HCT116 (cell line): ENCODE data around the gene ASPG. TPM values are rescaled to one million over a fixed set of nuclear protein-coding genes. Genes with fewer than 3 reads are reported as not detected.

Experiments
- ATAC-seq: fragments of 200-7000 bp; cut with Tn5 transposase; 2 replicates; pipeline ENCODE4 v1.9.1; 2020; ENCODE audit warnings: mild to moderate bottlenecking, moderate library complexity
- BruUV-seq: library from RNA; stranded (reverse); fragments of 400-500 nt; replicated peaks from 2 replicates; lab custom pipeline; 2021; lab: Mats Ljungman, UMichigan
- CTCF ChIA-PET: fragments of 300-600 bp; sonication (Branson Sonifier 250); formaldehyde crosslinking; loops from one replicate; lab custom pipeline; 2021; ENCODE audit warnings: antibody characterized with exemption; lab: Charles Lee
- POLR2A ChIA-PET: fragments of 300-600, 350-600 bp; sonication (Branson Sonifier 250); formaldehyde crosslinking; loops from one replicate; lab custom pipeline; 2021; ENCODE audit warnings: antibody characterized with exemption; lab: Charles Lee
- RAD21 ChIA-PET, 2 experiments: fragments of 300-600 bp; sonication (Branson Sonifier 250); formaldehyde crosslinking; loops; one replicate each; lab custom pipeline; 2023; ENCODE audit warnings: low total read pairs in 2 of 2; ENCODE audit not compliant: uncharacterized antibody in 2 of 2, unreplicated experiment in 2 of 2, low non-redundant PET in 1 of 2; lab: Charles Lee
- DNase-seq: peaks from one replicate; pipeline ENCODE4 v3.0.0-alpha.2; 2010; ENCODE audit warnings: low read depth, low spot score
- H2AFZ ChIP-seq: fragments of 200-600 bp; shearing (Covaris generic), sonication (generic); 2 replicates; pipeline ENCODE4 v1.6.1; 2017; ENCODE audit warnings: low read depth, mixed run types, mixed read lengths, antibody characterized with exemption, low read length; ENCODE audit not compliant: poor library complexity, severe bottlenecking
- H3K27ac ChIP-seq: 2 replicates; pipeline ENCODE4 v1.5.1; 2012; ENCODE audit warnings: low read depth, low read length
- H3K27me3 ChIP-seq: fragments of 200-600 bp; sonication (generic); 2 replicates; pipeline ENCODE4 v1.6.1; 2016; ENCODE audit warnings: mixed run types, low read length, mixed read lengths; ENCODE audit not compliant: insufficient read depth
- H3K36me3 ChIP-seq, 2 experiments: fragments of 200-500 bp in 1 of 2; fragments of 200-600 bp in 1 of 2; sonication (Bioruptor generic) in 1 of 2; sonication (generic) in 1 of 2; 2 replicates each; pipeline versions ENCODE4 v1.5.1 to v1.6.1; 2014 to 2016; ENCODE audit warnings: low read length in 2 of 2, inconsistent platforms in 1 of 2, mixed read lengths in 1 of 2, mixed run types in 1 of 2; ENCODE audit not compliant: insufficient read depth in 2 of 2, control insufficient read depth in 1 of 2
- H3K4me1 ChIP-seq, 2 experiments: fragments of 200-600 bp in 1 of 2; sonication (generic) in 1 of 2; 2 replicates each; pipeline versions ENCODE4 v1.5.1 to v1.6.1; 2012 to 2017; ENCODE audit warnings: low read length in 2 of 2, inconsistent platforms in 1 of 2, mild to moderate bottlenecking in 1 of 2, mixed read lengths in 1 of 2, mixed run types in 1 of 2, moderate library complexity in 1 of 2; ENCODE audit not compliant: insufficient read depth in 2 of 2, control insufficient read depth in 1 of 2
- H3K4me2 ChIP-seq: fragments of 200-600 bp; sonication (generic); 2 replicates; pipeline ENCODE4 v1.6.1; 2017; ENCODE audit warnings: mixed run types, low read length, mixed read lengths
- H3K4me3 ChIP-seq, 2 experiments: fragments of 200-600 bp in 1 of 2; sonication (generic) in 1 of 2; replicated peaks in 1 of 2; 2 replicates each; pipeline ENCODE4 v1.5.1; 2011 to 2016; ENCODE audit warnings: low read length in 2 of 2, control low read depth in 1 of 2, low read depth in 1 of 2, mild to moderate bottlenecking in 1 of 2, mixed read lengths in 1 of 2, mixed run types in 1 of 2
- H3K79me2 ChIP-seq: fragments of 200-600 bp; sonication (generic); 2 replicates; pipeline ENCODE4 v1.6.1; 2017; ENCODE audit warnings: mild to moderate bottlenecking, mixed run types, low read length, moderate library complexity, mixed read lengths; ENCODE audit not compliant: insufficient read depth
- H3K9ac ChIP-seq: fragments of 200-600 bp; sonication (generic); 2 replicates; pipeline ENCODE4 v1.6.1; 2016; ENCODE audit warnings: low read length, mixed read lengths
- H3K9me2 ChIP-seq: fragments of 200-600 bp; sonication (generic), shearing (Covaris generic); 2 replicates; pipeline ENCODE4 v1.6.1; 2017; ENCODE audit warnings: mixed run types, mild to moderate bottlenecking, moderate library complexity; ENCODE audit not compliant: insufficient read depth
- H3K9me3 ChIP-seq, 2 experiments: fragments of 200-500 bp in 1 of 2; fragments of 200-600 bp in 1 of 2; sonication (Bioruptor generic) in 1 of 2; sonication (generic) in 1 of 2; 2 replicates each; pipeline ENCODE4 v1.6.1; 2014 to 2017; ENCODE audit warnings: low read length in 2 of 2, mixed read lengths in 2 of 2, inconsistent platforms in 1 of 2, low read depth in 1 of 2, mild to moderate bottlenecking in 1 of 2, mixed run types in 1 of 2, moderate library complexity in 1 of 2; ENCODE audit not compliant: control insufficient read depth in 1 of 2, insufficient read depth in 1 of 2
- H4K20me1 ChIP-seq: fragments of 200-600 bp; sonication (generic), shearing (Covaris generic); 2 replicates; pipeline ENCODE4 v1.6.1; 2017; ENCODE audit warnings: mixed run types, mild to moderate bottlenecking, moderate library complexity; ENCODE audit not compliant: insufficient read depth
- ATF3 ChIP-seq: IDR thresholded peaks from 2 replicates; pipeline ENCODE4 v1.6.1; 2012
- CBX3 ChIP-seq: IDR thresholded peaks from 2 replicates; pipeline ENCODE4 v1.6.1; 2012; ENCODE audit warnings: low read depth
- POLR2AphosphoS5 ChIP-seq: IDR thresholded peaks from 2 replicates; pipeline ENCODE4 v1.6.1; 2011; ENCODE audit warnings: mild to moderate bottlenecking, low read depth, low read length, moderate library complexity
- RAD21 ChIP-seq: IDR thresholded peaks from 2 replicates; pipeline ENCODE4 v1.6.1; 2012; ENCODE audit warnings: low read depth, mild to moderate bottlenecking
- SP1 ChIP-seq: IDR thresholded peaks from 2 replicates; pipeline ENCODE4 v1.6.1; 2012; ENCODE audit warnings: low read depth
- ZBTB33 ChIP-seq: IDR thresholded peaks from 2 replicates; pipeline ENCODE4 v1.6.1; 2011; ENCODE audit warnings: mild to moderate bottlenecking, low read length, moderate library complexity; ENCODE audit not compliant: insufficient replicate concordance; ENCODE audit errors: extremely low read depth
- intact Hi-C: fragments of 100-400 bp; cut with micrococcal nuclease; formaldehyde crosslinking; loops from 2 replicates; pipeline ENCODE4 v1.10.0; 2022
- total RNA-seq: library from RNA; stranded (reverse); gene quantifications from one replicate; pipeline ENCODE4 v1.2.1, GENCODE V29; 2021; ENCODE audit not compliant: unreplicated experiment

The ASPG gene
- total RNA-seq, 1 experiment from 2014 or later, result not detected

- CTCF ChIA-PET, result no interaction called here
- POLR2A ChIA-PET, result no interaction called here
- Histone ChIP-seq H3K36me3 (no peaks in the 10 kb centered on the region), H4K20me1 (no peaks in the 10 kb centered on the region), H3K27ac (no peak overlapping the region), H3K9me3 (peaks cover 19 to 33% of the 10 kb centered on the region in 2 experiments), H3K27me3 (no peaks in the 10 kb centered on the region), H3K4me3 (no peak overlapping the region), H3K4me2 (no peak overlapping the region), H3K9me2 (no peaks in the 10 kb centered on the region), H3K79me2 (no peaks in the 10 kb centered on the region), H3K9ac (no peak overlapping the region), H3K4me1 (peaks cover 0 to 6% of the 10 kb centered on the region in 2 experiments; a peak in 3 of 4 replicates), H2AFZ (no peak overlapping the region)
- intact Hi-C loops, result no loop called here
- ATAC-seq (no peak), DNase-seq (no peak)
- RAD21 ChIA-PET, result no interaction called here
- TF ChIP-seq POLR2AphosphoS5 (no peak), ZBTB33 (no peak), SP1 (no peak), RAD21 (no peak), CBX3 (peak; percentile 27; the same call in 1 of the 2 replicates)
- no TSS peak for BruUV-seq
These were observed 39.5 kb downstream of the ASPG start for GRCh38 chr14:104125011-104125410.

- BruUV-seq, result no TSS peak
- DNase-seq (no peak), ATAC-seq (no peak)
- no peaks in the 10 kb centered on the region for H3K27me3 ChIP-seq
- H3K9ac ChIP-seq, result no peak overlapping the region
- no peaks in the 10 kb centered on the region for H3K36me3 ChIP-seq
- H3K27ac ChIP-seq, result no peak overlapping the region
- ChIA-PET CTCF (no interaction called here), POLR2A (no interaction called here), RAD21 (no interaction called here)
- no peak overlapping the region for H3K4me2 ChIP-seq
- H3K9me2 ChIP-seq, result no peaks in the 10 kb centered on the region
- peaks cover 22 to 40% of the 10 kb centered on the region in 2 experiments for H3K9me3 ChIP-seq
- intact Hi-C loops, result no loop called here
- TF ChIP-seq POLR2AphosphoS5 (no peak), RAD21 (no peak), ATF3 (no peak)
- no peaks in the 10 kb centered on the region for H3K4me1 ChIP-seq
- no peaks in the 10 kb centered on the region for H4K20me1 ChIP-seq
- H3K4me3 ChIP-seq, result no peak overlapping the region
- no peaks in the 10 kb centered on the region for H3K79me2 ChIP-seq
- no peak overlapping the region for H2AFZ ChIP-seq
These were observed 41.3 kb downstream of the ASPG start for GRCh38 chr14:104126753-104127152.
